Smooth muscle cell (in vitro differentiated cells): ENCODE data around the gene HSBP1. TPM values are rescaled to one million over a fixed set of nuclear protein-coding genes. Genes with fewer than 3 reads are reported as not detected.

Source experiments
- DNase-seq: peaks from one replicate; lab custom pipeline; 2025; ENCODE audit not compliant: unreplicated experiment; lab: John Stamatoyannopoulos, UW
- H2AFZ ChIP-seq: fragments of 200-600 bp; sonication (generic); 2 replicates; pipeline ENCODE4 v1.6.0; 2016; ENCODE audit warnings: antibody characterized with exemption, low read depth, mild to moderate bottlenecking
- H3F3A ChIP-seq: fragments of 200-600 bp; sonication (generic); 2 replicates; pipeline ENCODE4 v1.6.0; 2017; ENCODE audit warnings: antibody characterized with exemption, low read depth
- H3K27ac ChIP-seq: fragments of 200-600 bp; sonication (generic); 2 replicates; pipeline ENCODE4 v1.5.1; 2016; ENCODE audit warnings: low read depth, mild to moderate bottlenecking
- H3K27me3 ChIP-seq: fragments of 200-600 bp; sonication (generic); 2 replicates; pipeline ENCODE4 v1.6.1; 2016; ENCODE audit warnings: low read depth, mild to moderate bottlenecking
- H3K36me3 ChIP-seq: fragments of 200-600 bp; sonication (generic); 2 replicates; pipeline ENCODE4 v1.5.1; 2016; ENCODE audit warnings: low read depth
- H3K4me1 ChIP-seq: fragments of 200-600 bp; sonication (generic); 2 replicates; pipeline ENCODE4 v1.5.1; 2016; ENCODE audit warnings: low read depth
- H3K4me2 ChIP-seq: fragments of 200-600 bp; sonication (generic); 2 replicates; pipeline ENCODE4 v1.6.0; 2016; ENCODE audit warnings: mild to moderate bottlenecking
- H3K4me3 ChIP-seq: fragments of 200-600 bp; sonication (generic); 2 replicates; pipeline ENCODE4 v1.5.1; 2016; ENCODE audit warnings: mild to moderate bottlenecking
- H3K79me2 ChIP-seq: fragments of 200-600 bp; sonication (generic); 2 replicates; pipeline ENCODE4 v1.6.0; 2016; ENCODE audit warnings: low read depth, mild to moderate bottlenecking
- H3K9ac ChIP-seq: fragments of 200-600 bp; sonication (generic); 2 replicates; pipeline ENCODE4 v1.6.0; 2016; ENCODE audit warnings: low read depth
- H3K9me3 ChIP-seq: fragments of 200-600 bp; sonication (generic); replicated peaks from 2 replicates; pipeline ENCODE4 v1.5.1; 2016; ENCODE audit warnings: low read depth
- H4K20me1 ChIP-seq: fragments of 200-600 bp; sonication (generic); 2 replicates; pipeline ENCODE4 v1.6.0; 2016; ENCODE audit warnings: low read depth
- WGBS: methylation state at CpG from one replicate; pipeline ENCODE4 v1.1.7; 2016; ENCODE audit warnings: low lambda C conversion rate; 5-methylcytosine and 5-hydroxymethylcytosine counted together
- polyA plus RNA-seq: library from polyadenylated mRNA; unstranded; fragments of >200 nt; fragmentation: Nextera tagmentation; extraction: Ambion mirVana; gene quantifications from 2 replicates; pipeline ENCODE4 v1.2.1, GENCODE V29; 2016
- total RNA-seq: library from RNA; depleted of rRNA; stranded (reverse); fragments of >200 nt; gene quantifications from 2 replicates; pipeline ENCODE4 v1.2.3, GENCODE V29; 2014
- TF ChIP-seq, protein P1 (sequence below): fragments of 200-600 bp; sonication (generic); IDR thresholded peaks from 2 replicates; pipeline ENCODE4 v1.5.1; 2017; ENCODE audit warnings: borderline replicate concordance, mild to moderate bottlenecking, antibody characterized with exemption; ENCODE audit not compliant: insufficient read depth, poor library complexity, severe bottlenecking

HSBP1 gene
- total and polyA plus RNA-seq, 2 experiments from 2014 or later: 20.3 to 390 TPM

DNA sequence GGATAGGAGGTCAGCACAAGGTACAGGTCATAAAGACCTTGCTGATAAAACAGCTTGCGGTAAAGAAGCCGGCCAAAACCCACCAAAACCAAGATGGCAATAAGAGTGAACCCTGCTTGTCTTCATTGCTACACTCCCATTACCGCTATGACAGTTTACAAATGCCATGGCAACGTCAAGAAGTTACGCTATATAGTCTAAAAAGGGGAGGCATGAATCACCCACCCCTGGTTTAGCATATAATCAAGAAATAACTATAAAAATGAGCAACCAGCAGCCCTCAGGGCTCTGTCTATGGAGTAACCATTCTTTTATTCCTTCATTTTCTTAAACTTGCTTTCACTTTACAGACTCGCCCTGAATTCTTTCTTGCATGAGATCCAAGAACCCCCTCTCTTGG is 1.0 kb upstream of the HSBP1 start:
- H3K4me1 ChIP-seq: peaks cover 18% of the 10 kb centered on the region
- peaks cover 23% of the 10 kb centered on the region for H3K79me2 ChIP-seq
- H4K20me1 ChIP-seq: peaks cover 24% of the 10 kb centered on the region
- TF ChIP-seq, protein P1, sequence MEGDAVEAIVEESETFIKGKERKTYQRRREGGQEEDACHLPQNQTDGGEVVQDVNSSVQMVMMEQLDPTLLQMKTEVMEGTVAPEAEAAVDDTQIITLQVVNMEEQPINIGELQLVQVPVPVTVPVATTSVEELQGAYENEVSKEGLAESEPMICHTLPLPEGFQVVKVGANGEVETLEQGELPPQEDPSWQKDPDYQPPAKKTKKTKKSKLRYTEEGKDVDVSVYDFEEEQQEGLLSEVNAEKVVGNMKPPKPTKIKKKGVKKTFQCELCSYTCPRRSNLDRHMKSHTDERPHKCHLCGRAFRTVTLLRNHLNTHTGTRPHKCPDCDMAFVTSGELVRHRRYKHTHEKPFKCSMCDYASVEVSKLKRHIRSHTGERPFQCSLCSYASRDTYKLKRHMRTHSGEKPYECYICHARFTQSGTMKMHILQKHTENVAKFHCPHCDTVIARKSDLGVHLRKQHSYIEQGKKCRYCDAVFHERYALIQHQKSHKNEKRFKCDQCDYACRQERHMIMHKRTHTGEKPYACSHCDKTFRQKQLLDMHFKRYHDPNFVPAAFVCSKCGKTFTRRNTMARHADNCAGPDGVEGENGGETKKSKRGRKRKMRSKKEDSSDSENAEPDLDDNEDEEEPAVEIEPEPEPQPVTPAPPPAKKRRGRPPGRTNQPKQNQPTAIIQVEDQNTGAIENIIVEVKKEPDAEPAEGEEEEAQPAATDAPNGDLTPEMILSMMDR: no peak
- H3K9ac ChIP-seq: no peak overlapping the region
- H3K9me3 ChIP-seq: no peaks in the 10 kb centered on the region
- no peak overlapping the region for H3K27ac ChIP-seq
- no peak for DNase-seq
- H3K4me2 ChIP-seq: no peak overlapping the region
- no peaks in the 10 kb centered on the region for H3K27me3 ChIP-seq
- H3K4me3 ChIP-seq: no peak overlapping the region
- no peaks in the 10 kb centered on the region for H3K36me3 ChIP-seq
- H2AFZ ChIP-seq: no peak overlapping the region
- H3F3A ChIP-seq: peaks cover 5% of the 10 kb centered on the region
- WGBS: 96% methylated on average over 6 of the region's 6 CpGs

DNA sequence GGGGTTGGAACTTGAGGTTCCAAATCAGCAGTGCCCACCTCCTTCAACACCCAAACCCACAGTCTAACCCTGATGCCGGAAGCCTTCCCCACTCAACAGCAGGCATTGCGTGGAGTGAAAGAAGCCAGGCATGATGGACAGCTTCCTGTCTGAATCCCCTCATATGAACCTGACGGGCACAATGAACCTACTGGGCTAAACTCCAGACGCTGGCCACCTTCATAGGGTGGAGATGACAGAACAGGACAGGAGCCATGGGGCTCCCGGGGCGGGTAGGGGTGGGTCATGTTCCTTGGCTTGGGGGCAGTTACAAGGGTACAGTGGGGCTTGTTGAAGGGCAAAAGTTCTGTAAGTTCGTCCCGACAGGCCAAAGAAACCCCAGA is 460 bp upstream of the HSBP1 start:
- H3K79me2 ChIP-seq: peaks cover 23% of the 10 kb centered on the region
- no peak overlapping the region for H3K27ac ChIP-seq
- H4K20me1 ChIP-seq: peaks cover 28% of the 10 kb centered on the region
- TF ChIP-seq, protein P1: no peak
- H3F3A ChIP-seq: peaks cover 5% of the 10 kb centered on the region
- no peak overlapping the region for H3K9ac ChIP-seq
- peaks cover 17% of the 10 kb centered on the region for H3K4me1 ChIP-seq
- H3K4me3 ChIP-seq: peak overlapping the region; percentile 93
- H3K27me3 ChIP-seq: no peaks in the 10 kb centered on the region
- no peak for DNase-seq
- 94% methylated on average over 8 of the region's 8 CpGs for WGBS
- peak overlapping the region; percentile 87 for H2AFZ ChIP-seq
- H3K36me3 ChIP-seq: no peaks in the 10 kb centered on the region
- peak overlapping the region; percentile 96 for H3K4me2 ChIP-seq
- H3K9me3 ChIP-seq: no peaks in the 10 kb centered on the region

DNA sequence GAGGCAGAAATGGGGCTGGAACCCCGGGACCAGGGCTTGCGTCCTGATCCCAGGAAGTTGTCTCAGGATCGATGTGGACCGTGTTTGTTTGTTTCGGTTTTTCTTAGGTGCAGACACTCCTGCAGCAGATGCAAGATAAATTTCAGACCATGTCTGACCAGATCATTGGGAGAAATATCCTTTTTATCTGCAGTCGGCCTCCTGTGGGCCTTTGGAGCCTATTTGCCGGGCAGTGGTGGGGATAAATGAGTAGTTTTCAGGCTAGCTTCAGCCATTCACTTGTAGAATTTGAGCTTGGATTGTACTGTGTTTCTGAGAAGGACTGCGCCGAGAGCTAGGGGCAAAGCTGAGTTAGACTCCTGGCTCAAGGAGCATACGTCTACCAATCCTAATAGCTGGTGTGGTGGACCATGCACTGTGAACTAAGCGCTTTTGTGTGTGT is 816 bp downstream of the HSBP1 start:
- TF ChIP-seq, protein P1: no peak
- Histone ChIP-seq H2AFZ (peak overlapping the region; percentile 87), H3K4me1 (peaks cover 15% of the 10 kb centered on the region), H3K9me3 (no peaks in the 10 kb centered on the region), H3K79me2 (peaks cover 23% of the 10 kb centered on the region), H3K27me3 (no peaks in the 10 kb centered on the region), H3K27ac (peak overlapping the region; percentile 47), H4K20me1 (peaks cover 28% of the 10 kb centered on the region), H3K36me3 (no peaks in the 10 kb centered on the region), H3F3A (peaks cover 5% of the 10 kb centered on the region), H3K4me2 (peak overlapping the region; percentile 96), H3K4me3 (peak overlapping the region; percentile 93), H3K9ac (peak overlapping the region; percentile 89)
- no peak for DNase-seq
- 25% methylated on average over 11 of the region's 11 CpGs for WGBS

DNA sequence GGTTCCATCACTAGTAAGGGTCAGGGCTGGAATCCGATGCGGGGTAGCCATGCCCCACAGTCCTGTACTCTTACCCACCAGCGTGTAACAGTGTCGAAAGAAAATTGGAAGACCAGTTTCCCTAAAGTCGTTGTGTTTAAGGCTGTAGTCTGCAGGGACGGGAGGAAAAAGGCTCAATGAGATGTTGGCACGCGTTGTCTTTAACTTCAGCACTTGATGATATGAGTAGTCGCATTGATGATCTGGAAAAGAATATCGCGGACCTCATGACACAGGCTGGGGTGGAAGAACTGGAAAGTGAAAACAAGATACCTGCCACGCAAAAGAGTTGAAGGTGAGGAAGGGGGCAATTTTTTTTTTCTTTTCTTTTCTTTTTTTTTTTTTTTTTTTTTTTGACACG is 1.3 kb downstream of the HSBP1 start:
- peaks cover 17% of the 10 kb centered on the region for H3K4me1 ChIP-seq
- peak overlapping the region; percentile 89 for H3K9ac ChIP-seq
- 83% methylated on average over 12 of the region's 13 CpGs for WGBS
- H2AFZ ChIP-seq: no peak overlapping the region
- no peaks in the 10 kb centered on the region for H3K36me3 ChIP-seq
- H4K20me1 ChIP-seq: peaks cover 28% of the 10 kb centered on the region
- TF ChIP-seq, protein P1: no peak
- peak overlapping the region; percentile 96 for H3K4me2 ChIP-seq
- H3K9me3 ChIP-seq: no peaks in the 10 kb centered on the region
- H3K27ac ChIP-seq: no peak overlapping the region
- H3F3A ChIP-seq: peaks cover 5% of the 10 kb centered on the region
- H3K79me2 ChIP-seq: peaks cover 23% of the 10 kb centered on the region
- DNase-seq: no peak
- no peaks in the 10 kb centered on the region for H3K27me3 ChIP-seq
- H3K4me3 ChIP-seq: peak overlapping the region; percentile 93
